SK-N-SH treated with all-trans-retinoic acid at 6 μM for 48 hours (cell line): ENCODE data around the gene SLC25A10.

ENCODE experiments used
- OSR1 ChIP-seq: fragments of 250-450 bp; sonication (Bioruptor Pico); IDR thresholded peaks from 2 replicates; pipeline ENCODE4 v1.8.0; 2022; ENCODE audit warnings: moderate library complexity, mild to moderate bottlenecking, inconsistent platforms
- PATZ1 ChIP-seq: fragments of 250-450 bp; sonication (Bioruptor Pico); IDR thresholded peaks from 2 replicates; pipeline ENCODE4 v1.8.0; 2020; ENCODE audit warnings: mild to moderate bottlenecking, moderate library complexity, borderline replicate concordance
- TCF4 ChIP-seq: fragments of 250-450 bp; sonication (Bioruptor Pico); IDR thresholded peaks from 2 replicates; pipeline ENCODE4 v1.8.0; 2021; ENCODE audit warnings: mild to moderate bottlenecking, moderate library complexity, borderline replicate concordance

- TF ChIP-seq TCF4 (CRISPR knock-in tag) = no peak
- TF ChIP-seq PATZ1 (CRISPR knock-in tag) = no peak
- no peak for TF ChIP-seq OSR1 (CRISPR knock-in tag)
Measured at GRCh38 chr17:81672954-81673353, 39.1 kb upstream of the SLC25A10 start.
